GM12875 (cell line): ENCODE data around the gene USP20.

ENCODE experiments used
- H3K4me3 ChIP-seq: one replicate; pipeline ENCODE4 v1.5.1; 2011; ENCODE audit warnings: low read depth, low read length, control low read depth
- CTCF ChIP-seq: IDR thresholded peaks from 2 replicates; pipeline ENCODE4 v1.5.1; 2011; ENCODE audit warnings: low read depth, mild to moderate bottlenecking, control low read depth, inconsistent platforms, low read length, moderate library complexity, borderline replicate concordance; ENCODE audit not compliant: insufficient read depth

Gene USP20

GRCh38 chr9:129881547-129882324 lies 46.5 kb downstream of the USP20 start:
- no peak overlapping the region for H3K4me3 ChIP-seq
- TF ChIP-seq CTCF, result no peak

GRCh38 chr9:129884220-129885017 lies 49.2 kb downstream of the USP20 start:
- peak overlapping the region; percentile 44 for H3K4me3 ChIP-seq

GRCh38 chr9:129885018-129885669 lies 49.9 kb downstream of the USP20 start:
- H3K4me3 ChIP-seq, result peak overlapping the region; percentile 44
- peak; percentile 54 for TF ChIP-seq CTCF

More at GRCh38 chr9:129884220-129885017, 49.2 kb downstream of the USP20 start:
- TF ChIP-seq CTCF, result no peak

- peak; percentile 95 for TF ChIP-seq CTCF
- peak overlapping the region; percentile 44 for H3K4me3 ChIP-seq
Observed at GRCh38 chr9:129885670-129886106, 50.4 kb downstream of the USP20 start.

- TF ChIP-seq CTCF, result no peak
- H3K4me3 ChIP-seq, result peak overlapping the region; percentile 43
Observed at GRCh38 chr9:129886226-129887174, 51.2 kb downstream of the USP20 start.
